Stimulated activated CD8-positive, alpha-beta memory T cell treated with anti-CD3 and anti-CD28 coated beads, Interleukin-15, amount 100 ng/mL, for 24 hours (primary cell): ENCODE measurements around the gene GNB1L.
A peak's percentile ranks its signal among the peaks of the same experiment; 100 is the strongest.

Experiments used
- DNase-seq: peaks from one replicate; pipeline ENCODE4 v3.0.0-alpha.2; 2020; ENCODE audit warnings: low read depth

The GNB1L gene, protein sequence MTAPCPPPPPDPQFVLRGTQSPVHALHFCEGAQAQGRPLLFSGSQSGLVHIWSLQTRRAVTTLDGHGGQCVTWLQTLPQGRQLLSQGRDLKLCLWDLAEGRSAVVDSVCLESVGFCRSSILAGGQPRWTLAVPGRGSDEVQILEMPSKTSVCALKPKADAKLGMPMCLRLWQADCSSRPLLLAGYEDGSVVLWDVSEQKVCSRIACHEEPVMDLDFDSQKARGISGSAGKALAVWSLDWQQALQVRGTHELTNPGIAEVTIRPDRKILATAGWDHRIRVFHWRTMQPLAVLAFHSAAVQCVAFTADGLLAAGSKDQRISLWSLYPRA

DNA sequence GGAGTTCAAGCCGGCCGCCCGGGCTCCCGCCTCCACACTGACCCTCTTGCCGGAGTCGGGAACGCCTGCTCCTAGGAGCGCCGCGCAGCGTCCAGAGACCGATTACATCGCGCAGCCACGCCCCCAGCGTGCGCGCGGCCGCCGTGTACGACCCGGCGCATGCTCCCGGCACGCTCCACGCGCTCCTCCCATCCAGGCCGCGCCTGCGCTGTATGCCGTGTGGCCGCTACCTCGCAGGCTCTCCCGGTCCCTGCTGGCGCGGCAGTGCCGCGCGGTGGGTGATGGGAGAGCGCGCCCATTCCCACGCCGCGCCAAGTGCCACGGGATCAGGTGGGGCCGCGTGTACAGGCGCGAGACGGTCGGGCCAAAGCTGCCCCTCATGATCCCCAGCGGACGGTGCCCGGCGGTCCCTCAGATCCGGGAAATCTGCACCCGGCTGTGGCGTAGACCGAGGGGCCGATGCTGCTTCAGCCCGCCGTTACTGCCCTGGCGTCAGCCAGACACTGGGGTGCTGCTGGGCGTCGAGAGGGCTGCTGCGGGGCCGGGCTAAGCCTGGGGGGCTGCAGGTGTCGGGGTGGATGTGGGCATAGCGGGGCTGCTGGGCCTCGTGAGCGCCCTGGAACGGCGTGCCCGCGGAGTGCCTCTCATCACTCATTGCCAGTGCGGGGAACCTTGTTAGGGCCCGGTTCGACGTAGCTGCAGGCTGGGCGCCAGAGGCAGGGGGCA, at the start of gene GNB1L, which contains the start of gene RTL10:
TSS of gene GNB1L (minus strand) at position 97 of the 726 bp plus-strand sequence. CDS start 33,519 bp downstream, outside the sequence.
TSS of gene RTL10 (minus strand) at position 97 of the 726 bp plus-strand sequence. CDS start 2,613 bp downstream, outside the sequence.
- peak; percentile 98 for DNase-seq

DNA sequence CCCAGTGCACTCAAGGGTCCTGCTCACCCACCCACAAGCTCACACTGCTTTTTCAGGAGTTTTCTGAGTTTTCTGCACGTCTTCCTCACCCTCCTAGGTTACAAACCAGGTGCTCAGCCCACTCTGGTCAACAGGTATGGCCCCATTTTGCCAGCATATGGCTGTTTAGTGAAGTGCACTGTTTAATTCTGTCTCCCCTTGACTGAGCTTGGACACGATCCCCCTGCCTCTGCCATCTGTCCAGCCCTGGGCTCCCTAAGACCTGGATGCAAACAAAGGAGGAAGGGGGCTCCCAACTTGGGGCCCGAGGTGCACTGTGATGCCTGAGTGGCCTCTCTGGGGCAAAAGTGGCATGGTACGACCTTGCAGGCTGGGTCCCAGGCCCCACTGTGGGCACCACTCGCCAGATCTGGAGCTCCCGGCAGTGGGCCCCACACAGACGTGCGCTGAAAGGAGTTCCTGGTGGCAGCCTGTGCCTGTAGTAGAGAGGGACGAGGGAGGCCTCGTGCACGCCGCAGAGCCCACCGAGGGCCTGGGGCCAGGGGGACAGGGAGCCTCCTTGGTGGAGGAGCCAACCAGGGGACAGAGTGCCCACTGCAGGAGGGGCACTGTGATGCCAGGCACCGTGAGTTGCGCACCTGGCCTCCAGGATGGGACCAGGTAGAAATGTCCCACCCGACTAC, 49.6 kb upstream of the GNB1L start:
- DNase-seq: no peak

DNA sequence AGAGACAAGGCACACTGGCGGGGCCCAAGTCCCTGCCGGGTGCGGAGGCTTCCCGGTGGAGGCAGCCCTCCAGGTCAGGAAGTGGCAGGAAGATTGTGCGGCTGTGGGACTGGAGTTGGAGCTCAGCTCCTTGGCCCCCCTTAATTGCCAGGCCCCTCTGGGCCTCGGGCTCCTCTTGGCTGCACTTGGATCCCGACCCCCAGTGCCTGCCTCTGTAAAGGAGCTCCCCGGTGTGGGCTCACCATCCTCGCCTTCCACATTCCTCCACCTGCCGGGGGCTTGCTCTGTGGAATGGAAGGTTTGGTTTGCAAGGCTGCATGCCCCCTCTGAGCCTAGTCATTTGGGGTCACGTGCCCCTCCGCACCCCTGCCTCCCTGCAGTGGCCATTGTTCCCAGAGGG, 48.8 kb upstream of the GNB1L start:
- no peak for DNase-seq

DNA sequence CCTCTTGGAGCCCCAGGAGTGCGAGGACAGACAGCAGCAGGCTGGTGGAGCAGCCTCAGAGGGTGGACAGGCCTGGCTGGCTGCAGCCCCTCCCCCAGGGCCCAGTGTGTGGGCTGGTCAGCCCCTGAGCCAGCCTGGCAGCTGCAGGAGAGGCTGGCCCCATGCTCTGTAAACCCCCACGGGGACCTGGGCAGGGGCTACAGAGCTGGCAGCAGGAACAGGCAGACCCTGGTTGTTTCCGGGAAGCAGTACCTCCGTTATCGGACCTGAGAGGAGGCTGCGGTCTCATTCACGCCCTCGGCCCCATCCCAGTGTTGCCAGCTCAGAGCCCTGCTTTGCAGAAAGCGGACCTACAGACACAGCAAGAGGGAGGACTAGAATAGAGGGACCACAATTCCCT, 48.4 kb upstream of the GNB1L start:
- no peak for DNase-seq

DNA sequence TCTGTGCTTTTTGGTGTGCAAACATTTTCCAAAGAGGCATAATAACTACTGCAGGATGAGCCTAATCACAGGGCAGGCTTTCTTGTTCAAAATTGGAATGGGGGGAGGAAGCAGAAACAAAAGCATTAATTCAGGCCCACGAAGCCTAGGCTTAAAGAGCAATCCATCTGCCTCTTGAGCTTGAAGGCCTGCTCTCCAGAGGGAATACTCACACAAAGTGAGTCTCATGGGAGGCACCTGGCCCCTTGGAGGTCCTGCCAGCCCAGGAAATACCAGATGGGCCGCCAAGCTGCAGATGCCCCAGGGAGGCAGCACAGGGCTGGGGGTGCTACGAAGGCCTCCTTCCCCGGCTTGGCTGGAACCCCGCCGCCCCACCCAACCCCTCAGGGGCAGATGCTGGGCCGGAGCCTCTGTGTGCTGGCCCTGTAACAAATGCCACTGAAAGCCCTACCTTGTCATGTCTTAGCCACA, 47.6 kb upstream of the GNB1L start:
- no peak for DNase-seq

DNA sequence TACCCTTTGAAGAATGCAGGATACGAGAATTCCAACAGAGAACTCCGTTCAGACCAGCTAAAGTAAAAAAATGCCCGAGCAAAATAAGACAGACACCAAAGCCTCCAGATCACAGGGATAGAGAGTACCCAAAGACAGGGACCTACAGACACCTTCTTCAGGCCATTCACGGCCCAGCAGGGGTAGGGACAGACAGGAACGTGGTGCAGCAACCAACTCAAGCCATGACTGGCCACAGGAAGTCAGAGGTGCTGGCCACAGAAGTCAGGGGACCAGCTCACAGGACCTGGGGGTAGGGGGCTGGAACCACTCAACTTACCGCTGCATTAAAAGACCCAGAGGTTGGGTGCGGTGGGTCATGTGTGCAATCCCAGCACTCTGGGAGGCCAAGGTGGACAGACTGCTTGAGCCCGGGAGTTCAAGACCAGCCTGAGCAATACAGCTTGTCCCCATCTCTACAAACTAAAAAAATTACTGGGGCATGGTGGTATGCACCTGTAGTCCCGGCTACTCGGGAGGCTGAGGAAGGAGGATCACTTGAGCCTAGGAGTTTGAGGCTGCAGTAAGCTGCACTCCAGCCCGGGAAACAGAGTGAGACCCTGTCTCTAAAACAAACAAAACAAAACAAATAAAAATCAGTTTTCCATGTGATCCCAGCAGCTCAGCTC, 47.0 kb upstream of the GNB1L start:
- DNase-seq: no peak

DNA sequence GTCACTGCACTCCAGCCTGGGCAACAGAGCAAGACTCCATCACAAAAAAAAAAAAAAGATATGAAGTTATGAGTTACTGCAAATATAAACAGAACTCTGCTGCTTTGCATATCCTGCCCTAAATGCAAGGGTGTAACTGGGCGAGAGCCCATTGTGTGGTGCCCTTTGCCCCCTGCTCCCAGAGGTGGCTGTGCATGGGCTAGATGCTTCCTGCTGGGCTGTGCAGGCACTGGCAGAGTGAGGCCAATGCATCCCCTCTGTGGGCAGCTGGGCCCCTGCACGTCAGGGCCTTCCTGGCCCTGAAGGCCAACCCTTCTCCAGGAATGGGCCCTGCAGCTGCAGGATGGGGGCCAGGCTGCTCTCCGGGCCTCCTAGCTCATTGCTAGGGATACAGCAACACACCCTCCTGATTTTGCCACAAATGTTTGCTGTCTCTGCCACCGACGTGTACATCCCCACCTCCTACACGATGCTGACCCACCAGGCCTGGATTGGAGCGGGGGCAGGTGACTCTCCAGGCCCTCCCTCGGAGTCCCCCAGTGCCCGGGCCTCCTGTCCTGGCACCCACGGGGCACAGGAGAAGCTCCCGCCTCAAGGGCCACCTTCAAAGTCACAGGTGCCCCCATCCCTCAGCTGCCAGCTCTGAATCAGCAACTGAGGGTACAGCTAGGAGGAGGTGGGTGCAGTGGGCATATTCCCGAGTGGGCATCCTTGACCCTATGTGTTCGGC, 46.2 kb upstream of the GNB1L start:
- DNase-seq: no peak

DNA sequence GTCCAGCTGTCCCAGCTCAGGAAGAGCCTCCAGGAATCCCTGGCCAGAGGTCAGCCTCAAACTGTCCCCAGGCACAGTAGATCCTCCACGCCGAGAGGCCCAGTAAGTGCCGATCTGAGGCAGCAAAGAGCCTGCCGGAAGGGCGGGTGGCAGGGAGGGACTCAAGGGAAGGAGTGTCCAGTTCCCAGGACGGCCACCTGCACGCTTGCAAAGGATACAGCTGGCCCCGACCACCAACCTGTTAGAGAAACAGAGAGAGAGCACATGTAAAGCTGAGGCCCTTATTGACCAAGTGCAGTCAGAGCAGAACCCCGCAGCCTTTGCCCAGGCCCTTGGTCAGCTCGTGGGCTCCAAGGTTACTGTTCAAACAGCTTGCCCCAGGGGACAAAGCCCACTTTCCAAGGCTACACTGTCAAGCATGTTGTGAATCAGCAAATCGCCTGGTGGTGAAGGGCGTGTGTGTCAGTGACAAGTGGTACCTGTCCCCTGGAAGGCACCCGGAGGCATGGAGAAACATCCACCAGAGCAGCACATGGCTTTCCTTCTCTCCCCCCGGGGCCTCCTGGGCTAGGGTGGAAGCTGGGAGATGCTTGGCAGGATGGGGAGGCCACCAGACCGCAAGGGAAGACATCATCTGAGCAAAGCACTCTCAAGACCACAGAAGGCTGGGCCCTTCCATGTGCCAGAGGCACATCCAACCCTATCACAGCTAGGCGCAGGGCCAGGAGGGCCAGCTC, 44.3 kb upstream of the GNB1L start:
- DNase-seq: no peak

DNA sequence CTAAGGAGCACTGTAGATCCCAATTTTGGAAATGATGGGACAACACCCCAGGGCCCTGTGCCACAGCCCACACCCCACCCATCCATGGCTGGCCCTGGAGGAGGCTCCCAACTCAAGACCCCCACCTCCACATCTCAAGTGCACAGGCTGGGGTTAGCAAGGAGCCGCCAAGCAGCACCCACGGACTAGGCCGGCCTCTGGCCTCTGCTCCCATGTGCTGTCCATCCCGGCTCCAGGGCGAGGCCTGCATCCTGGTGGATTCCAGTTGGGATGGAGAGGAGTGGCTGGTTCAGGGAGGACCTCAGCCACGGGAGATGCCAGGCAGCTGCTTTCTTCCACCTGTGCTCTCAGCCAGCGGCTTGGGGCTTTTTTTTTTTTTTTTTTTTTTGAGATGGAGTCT, 43.5 kb upstream of the GNB1L start:
- no peak for DNase-seq

DNA sequence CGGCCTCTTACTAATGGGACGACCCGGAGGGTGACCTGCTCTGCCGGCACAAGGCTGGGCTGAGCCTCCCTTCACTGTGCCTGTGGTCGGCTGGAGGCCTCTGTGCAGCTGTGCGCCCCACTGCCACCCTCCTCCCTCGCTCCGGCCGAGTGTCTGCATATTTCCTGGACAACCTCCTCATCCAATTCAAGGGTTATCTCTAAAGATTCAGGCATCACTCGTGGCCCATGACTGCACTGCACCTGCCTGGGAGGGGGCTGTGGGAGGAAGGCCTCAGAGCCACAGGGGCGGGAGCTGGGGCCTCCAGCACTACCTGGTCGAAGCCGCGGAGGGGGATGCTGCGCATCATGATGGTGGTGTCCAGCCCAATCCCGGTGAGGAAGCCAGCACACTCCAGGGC, 43.1 kb upstream of the GNB1L start:
- no peak for DNase-seq

DNA sequence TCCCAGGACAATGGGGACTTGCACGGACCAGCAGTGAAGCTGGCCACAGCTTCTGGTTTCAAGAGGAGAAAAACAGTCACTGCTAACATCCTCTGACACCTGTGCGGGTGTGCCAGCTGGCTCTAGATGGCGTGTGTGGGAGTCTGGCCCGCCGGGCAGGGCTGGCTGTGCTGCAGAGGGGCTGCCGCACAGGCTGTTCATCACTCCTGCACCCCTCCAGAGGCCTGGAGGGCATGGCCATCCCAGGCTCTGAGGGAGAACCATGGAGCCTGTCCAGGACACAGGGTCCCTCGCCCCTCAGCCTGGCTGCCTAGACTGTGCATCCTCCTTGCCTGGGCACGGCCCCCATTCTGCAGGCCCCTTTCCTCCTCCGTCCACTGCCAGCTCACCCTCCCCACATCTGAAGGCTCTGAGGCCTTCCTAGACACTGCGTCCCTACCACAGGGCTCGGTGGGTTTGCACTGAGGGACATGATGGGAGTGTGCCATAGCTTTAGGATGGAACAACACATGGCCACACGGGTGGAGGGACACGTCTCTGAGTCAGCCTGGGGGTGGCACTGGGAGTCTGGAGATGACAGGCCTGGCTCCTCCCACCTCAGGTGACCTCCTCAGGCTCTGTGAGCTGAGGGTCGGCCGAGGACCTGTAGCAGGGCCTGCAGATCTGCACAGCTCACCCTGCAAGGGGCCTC, 42.1 kb upstream of the GNB1L start:
- no peak for DNase-seq

DNA sequence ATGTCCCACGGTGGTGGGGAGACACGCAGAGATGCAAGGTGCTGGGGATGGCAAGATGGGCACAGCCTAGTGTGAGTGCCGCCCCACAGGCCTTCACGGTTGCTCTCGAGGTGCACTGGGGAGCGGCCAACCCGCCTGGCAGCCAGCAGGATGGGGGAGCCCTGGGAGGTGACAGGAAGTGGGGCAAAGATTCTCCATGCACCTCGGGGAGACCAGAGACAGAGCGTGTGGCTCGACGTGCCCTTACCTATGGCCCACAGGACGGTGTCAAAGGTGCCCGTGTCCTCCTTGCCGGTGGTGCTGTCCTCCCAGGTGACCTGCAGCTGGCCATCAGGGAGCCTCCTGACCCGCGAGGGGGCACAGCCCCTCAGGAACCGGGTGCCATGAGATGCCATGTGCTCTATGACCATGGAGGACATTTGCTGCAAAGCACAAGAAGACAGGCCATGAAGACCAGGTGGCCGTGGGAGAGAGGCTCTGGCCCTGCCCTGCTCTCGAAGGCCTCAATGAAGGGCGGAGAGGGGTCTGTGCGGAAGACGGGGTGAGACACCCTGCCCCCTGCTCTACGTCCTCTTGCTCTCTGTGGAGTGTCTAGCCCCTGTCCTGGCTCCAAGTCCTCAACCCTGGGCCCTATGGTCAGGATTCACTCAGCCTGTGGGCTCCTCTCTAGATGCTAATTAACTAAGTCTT, 40.6 kb upstream of the GNB1L start:
- no peak for DNase-seq

DNA sequence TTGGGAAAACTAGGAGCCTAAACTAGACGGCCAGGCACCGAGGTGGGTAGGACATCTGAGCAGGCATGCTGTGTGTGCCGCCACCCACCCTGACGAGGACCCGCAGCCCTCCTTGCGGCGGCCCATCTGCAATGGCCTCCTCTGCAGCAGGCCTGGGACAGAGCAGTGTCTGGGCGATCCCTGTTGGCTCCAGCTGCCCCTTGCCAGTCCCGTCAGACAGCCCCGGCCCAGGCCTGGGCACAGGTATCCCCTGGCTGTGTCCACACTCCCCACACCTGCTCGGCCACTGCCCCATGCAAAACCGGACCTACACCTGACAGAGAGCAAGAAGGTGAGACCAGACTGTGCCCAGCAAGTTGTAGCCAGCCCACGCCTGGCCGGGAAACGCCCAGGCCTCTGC, 38.7 kb upstream of the GNB1L start:
- DNase-seq: no peak

DNA sequence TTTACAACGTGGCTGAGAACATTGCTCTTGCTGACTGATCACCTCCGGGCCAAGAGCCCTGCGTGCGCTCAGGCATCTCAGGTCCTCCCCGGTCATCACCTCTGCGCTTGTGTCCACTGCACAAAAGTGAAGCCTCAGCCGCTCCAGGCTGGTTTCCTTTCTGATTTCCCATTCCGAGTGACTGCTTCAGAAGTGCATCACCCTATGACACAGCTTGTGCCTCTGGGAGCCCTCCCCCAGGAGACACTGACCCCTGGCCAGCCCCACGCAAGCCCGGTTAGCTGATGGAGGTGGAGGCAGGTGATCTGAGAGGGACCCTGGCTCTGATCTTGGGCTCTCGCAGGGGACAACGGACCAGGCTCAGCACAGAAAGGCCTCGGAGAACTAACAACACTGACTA, 38.3 kb upstream of the GNB1L start:
- DNase-seq: no peak

DNA sequence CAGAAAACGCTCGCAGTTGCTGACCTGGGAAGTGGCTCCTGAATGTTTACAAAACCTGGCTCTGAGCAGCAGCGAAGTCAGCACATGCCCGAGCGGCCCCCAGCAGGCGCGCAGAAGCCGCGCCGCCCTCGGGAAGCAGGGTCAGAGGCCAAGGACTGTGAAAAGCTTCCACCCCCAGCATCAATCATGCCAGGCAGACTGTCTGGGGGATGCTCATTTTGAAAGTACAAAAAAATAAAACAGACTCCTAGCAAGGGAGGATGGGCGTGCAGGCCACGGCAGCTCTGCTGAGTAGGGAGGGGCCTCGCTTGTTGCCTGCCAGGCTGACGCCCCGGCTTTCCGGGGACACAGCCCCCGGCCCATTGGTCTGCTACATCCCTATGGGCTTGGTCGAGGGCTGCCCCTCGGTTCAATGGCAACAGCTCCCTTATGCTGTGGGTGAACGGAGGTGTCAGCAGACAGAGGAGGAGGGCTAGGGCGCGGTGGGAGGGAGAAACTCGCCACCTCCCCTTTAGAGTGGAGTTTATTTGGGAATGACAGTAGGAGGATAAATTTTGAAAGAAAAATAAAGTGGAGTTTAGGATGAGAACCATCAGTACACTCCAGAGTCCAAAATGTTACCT, 37.7 kb upstream of the GNB1L start:
- peak; percentile 18 for DNase-seq

DNA sequence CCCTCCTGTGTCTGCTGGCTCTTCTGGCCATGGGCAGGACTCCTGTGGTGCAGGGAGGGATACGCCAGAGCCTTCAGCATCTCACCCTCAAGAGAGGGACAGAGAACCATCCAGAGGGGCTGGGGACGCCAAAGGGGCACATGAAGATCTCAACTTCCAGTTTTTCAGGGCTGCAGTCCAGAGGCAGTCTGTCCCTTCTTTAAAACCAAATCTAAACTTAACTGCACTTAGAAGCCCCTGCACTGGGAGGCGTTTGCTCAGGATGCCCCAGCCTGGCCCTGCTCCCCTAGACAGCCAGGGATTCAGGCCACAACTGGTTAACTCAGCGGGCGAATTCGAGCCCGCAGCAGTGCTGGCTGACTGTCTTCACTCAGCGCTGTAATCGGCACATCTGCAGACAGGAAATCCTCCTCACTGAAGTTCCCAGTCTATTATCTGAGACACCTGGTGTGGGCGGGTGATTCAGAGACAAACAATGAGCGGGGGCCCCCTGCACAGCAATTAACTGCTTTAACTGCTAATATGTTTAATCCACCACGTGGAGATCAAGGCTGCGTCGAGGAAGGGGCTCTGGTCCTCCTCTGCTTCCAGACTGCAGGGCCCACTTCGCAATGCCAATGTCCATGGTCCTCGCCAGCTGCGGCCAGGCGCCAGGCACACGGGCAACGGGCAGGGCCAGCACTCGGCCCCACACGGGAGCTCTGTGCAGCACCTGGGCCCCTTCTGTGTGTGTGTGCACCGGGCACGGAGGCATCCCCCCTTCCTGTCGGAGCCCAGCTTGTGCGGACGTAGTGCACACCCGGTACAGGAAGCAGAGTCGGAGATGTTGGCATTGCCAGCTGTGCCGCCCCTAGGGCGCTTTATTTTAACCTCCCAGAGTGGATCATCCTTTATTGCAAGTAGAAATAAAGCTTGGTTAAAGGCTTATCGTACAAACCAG, 36.9 kb upstream of the GNB1L start:
- peak; percentile 33 for DNase-seq

DNA sequence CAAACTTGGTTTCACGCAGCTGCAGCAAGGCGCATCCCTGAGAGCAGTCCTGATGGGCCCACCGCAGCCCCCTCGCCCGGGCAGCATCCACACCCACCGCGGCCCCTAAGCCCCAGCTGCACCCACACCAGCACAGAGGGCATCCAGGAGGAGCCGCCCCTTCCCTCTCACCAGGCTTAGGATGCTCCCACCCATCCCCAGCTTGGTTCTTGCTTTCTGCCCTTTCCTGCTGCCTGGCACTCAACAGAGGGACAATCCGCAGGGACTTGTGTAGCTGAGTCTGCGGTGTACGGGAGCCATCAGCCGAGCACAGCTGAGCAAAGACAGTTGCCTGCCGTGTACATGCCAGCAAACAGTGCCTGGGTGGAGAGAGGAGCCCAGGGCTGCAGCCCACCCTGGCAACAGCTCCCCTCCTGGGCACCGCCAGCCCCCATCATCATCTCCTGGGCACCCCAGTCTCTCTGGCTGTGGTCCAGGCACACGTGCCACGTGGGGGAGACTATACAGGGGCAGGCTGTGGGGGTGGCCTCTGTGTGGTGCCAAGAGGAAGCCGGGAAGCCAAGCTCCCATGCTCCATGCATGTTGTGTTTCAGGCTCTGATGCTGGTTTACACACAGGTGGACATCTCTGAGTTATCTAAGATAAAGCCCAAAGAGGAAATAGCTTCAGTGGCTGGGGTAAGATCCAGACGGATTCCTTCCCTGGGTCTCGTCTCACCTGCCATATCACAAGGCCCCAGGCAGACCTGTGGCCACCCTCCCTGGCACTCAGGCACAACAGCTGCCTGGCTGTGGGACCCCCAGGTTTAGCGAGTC, 36.0 kb upstream of the GNB1L start:
- no peak for DNase-seq
